ENCODE results near the gene ALKBH5.

The ALKBH5 gene

GRCh38 chr17:18217412-18218015 is 33.9 kb downstream of the ALKBH5 start:
- no peak overlapping the region for H3K4me3 ChIP-seq (ENCODE audit: low read depth, low read length)

GRCh38 chr17:18218756-18219415 is 35.3 kb downstream of the ALKBH5 start:
- H3K4me3 ChIP-seq (ENCODE audit: low read depth, low read length), result no peak overlapping the region

DNA sequence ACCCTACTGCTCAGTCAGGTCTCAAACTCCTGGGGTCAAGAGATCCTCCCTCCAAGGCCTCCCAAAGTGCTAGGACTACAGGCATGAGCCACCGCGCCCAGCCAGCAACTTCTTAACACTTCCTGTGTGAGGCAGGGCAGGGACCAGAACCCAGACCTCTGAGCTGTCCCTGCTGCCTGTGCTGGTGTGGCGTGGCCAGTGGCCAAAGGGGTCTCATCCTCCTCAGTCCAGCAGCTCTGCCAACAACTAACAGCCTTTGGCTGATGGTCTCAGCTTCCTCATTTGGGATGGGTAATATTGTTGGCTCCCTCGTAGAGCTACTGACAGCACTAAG is 40.4 kb downstream of the ALKBH5 start:
- no peak overlapping the region for H3K4me3 ChIP-seq (ENCODE audit: low read depth, low read length)

DNA sequence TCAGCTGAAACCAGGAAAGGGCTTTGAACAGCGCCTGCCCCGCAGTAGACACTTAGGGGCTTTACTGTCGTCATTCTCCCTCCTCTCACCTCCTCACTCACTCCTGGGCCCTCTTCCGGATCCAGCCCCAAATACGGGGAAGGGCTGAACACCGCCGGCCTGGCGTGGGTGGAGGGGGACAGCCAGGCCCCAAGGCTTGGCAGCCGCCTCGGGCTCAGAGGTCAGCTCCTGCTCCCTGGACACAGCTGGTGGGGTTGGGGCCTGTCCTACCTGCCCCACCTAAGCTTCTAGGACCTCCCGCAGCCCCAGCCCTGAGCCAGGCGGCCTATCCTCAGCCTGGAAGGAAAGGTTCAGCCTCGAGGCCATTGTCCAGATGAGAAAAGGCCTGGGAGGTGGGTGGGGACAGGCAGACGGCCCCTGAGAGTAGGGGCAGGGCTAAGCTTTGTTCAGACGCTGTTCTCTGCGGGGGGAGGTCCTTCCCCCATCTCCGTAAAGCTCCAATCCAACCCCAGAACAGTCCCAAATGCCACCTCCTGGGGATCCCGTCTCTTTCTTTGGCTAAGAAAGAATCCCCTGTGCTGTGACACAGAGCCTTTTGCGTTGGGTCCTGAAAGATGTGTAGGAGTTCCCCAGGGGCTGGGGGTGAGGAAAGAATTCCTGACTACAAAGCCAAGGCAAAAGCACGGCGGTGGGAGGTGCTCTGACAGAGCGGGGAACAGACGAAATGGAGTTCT is 40.9 kb downstream of the ALKBH5 start:
- peak overlapping the region; percentile 55 for H3K4me3 ChIP-seq (ENCODE audit: low read depth, low read length)

GRCh38 chr17:18225121-18225641 is 41.6 kb downstream of the ALKBH5 start, which contains the start of gene LLGL1:
LLGL1 (plus strand) TSS chr17:18225635; CDS start chr17:18225683, 48 bp downstream.
- peak within 1 kb of the TSS; percentile 84 for H3K4me3 ChIP-seq (ENCODE audit: low read depth, low read length)

GRCh38 chr17:18225642-18226283 is 42.1 kb downstream of the ALKBH5 start:
- H3K4me3 ChIP-seq (ENCODE audit: low read depth, low read length), result peak overlapping the region; percentile 84

GRCh38 chr17:18226284-18226945 is 42.8 kb downstream of the ALKBH5 start:
- H3K4me3 ChIP-seq (ENCODE audit: low read depth, low read length), result peak overlapping the region; percentile 84

DNA sequence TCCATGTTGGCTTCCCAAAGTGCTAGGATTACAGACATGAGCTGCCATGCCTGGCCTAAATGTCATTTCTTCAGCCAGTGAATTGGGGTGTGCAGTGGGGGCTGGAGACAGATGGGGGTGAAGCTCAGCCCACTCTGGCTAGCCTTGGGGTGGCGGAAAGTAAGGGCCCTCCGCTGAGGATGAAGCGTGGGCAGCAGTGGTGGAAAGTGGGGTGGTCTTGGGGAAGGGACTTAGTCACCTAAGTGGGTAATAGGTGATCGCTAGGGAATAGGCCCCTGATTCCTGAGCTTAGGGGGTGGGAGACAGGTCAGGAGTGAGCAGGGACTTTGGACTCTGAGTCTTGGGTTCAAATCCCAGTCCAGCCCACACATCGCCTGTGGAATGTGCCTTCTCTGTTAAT is 44.0 kb downstream of the ALKBH5 start:
- no peak overlapping the region for H3K4me3 ChIP-seq (ENCODE audit: low read depth, low read length)

- no peak overlapping the region for H3K4me3 ChIP-seq (ENCODE audit: low read depth, low read length)
Observed at GRCh38 chr17:18228176-18228682, 44.6 kb downstream of the ALKBH5 start.

- no peak overlapping the region for H3K4me3 ChIP-seq (ENCODE audit: low read depth, low read length)
Observed at GRCh38 chr17:18229254-18229653, 45.6 kb downstream of the ALKBH5 start.

DNA sequence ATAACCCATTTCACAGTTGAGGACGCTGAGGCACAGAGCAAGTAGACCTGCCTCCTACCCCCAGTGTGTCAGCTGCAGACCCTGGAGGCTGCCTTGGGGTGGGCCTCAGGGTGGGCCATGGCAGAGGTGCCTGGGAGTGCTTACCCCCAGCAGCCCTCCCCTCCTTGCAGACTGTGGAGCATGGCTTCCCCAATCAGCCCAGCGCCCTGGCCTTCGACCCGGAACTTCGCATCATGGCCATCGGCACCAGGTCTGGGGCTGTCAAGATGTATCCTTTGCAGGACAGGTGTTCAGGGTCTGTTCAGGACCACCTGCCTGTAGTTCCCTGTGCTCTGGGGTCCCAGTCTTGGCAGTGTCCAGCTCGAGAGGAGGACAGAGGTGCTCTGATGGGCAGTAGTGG is 46.1 kb downstream of the ALKBH5 start:
- H3K4me3 ChIP-seq (ENCODE audit: low read depth, low read length), result no peak overlapping the region

DNA sequence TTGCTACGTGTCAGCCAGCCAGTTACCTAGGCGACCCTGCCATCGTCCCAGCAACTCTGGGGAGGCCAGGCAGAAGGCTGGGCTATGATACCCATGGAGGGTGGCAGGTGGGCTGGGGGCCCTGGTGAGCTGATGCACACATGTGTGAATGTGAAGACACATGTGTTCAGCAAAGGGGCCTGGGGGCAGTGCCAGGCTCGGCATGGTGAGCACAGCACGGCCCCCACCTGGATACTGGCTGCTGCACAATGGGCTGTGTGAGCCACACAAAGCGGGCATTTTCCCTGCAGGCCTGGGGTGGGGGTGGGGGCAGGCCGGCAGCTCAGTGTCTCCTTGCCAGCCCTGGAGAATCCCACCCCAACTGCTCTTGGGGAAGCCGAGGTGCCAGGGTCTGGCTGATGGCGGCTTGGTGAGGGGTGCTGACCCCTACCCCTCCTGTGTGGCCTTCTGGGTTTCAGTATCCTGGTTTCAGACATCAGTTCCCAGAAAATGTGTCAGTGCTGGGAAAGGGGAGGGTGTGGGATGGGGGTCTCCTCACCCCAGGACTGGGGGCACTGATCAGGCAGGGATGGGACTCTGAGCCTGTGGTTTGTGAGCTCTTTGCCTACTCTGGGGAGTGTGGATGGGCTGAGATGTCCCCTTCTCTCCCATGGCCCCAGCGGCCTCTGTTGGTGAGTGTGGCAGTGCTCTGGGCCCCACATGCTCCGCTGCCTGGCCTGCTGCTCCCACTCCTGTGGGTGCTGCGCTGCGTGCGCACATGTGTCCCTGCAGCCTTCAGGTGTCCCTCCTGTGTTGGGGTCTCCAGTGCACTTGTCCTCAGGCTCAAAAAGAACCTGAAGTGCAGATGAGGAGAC is 46.9 kb downstream of the ALKBH5 start:
- no peak overlapping the region for H3K4me3 ChIP-seq (ENCODE audit: low read depth, low read length)

GRCh38 chr17:18231164-18231563 is 47.5 kb downstream of the ALKBH5 start:
- H3K4me3 ChIP-seq (ENCODE audit: low read depth, low read length), result no peak overlapping the region

DNA sequence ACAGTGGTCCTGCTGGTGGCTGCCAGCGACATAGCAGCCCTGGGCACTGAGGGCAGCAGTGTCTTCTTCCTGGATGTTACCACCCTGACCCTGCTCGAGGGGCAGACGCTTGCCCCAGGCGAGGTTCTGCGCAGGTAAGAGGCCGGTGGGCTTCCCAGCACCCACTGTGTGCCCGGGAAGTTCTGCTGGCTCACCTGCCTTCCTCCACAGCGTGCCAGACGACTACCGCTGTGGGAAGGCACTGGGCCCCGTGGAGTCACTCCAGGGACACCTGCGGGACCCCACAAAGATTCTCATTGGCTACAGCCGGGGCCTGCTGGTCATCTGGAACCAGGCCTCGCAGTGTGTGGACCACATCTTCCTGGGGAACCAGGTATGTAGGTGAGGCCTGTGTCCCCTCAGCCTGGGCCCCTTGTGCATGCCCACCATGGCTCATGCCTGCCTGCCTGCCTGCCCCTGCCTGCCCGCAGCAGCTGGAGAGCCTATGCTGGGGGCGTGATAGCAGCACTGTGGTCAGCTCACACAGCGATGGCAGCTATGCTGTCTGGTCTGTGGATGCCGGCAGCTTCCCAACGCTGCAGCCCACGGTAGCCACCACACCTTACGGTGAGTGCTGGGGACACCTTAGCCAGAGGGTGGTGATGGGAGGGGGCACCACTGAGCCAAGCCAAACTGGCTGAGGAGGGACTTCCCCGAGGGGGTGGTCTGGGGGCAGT is 50.3 kb downstream of the ALKBH5 start:
- H3K4me3 ChIP-seq (ENCODE audit: low read depth, low read length), result no peak overlapping the region

DNA sequence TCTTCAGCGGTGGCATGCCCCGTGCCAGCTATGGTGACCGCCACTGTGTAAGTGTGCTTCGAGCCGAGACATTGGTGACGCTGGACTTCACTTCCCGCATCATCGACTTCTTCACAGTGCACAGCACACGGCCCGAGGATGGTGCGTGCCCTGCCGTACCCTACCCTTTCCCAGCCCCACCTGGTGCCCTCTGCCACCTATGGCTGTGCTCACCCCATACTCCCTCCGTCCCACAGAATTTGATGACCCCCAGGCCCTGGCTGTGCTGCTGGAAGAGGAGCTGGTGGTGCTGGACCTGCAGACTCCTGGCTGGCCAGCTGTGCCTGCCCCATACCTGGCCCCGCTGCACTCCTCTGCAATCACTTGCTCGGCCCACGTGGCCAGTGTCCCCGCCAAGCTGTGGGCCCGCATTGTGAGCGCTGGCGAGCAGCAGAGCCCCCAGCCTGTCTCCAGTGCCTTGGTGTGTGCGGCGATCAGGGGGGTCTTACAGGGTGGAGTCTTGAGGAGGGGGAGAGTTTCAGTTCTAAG is 51.3 kb downstream of the ALKBH5 start:
- no peak overlapping the region for H3K4me3 ChIP-seq (ENCODE audit: low read depth, low read length)

DNA sequence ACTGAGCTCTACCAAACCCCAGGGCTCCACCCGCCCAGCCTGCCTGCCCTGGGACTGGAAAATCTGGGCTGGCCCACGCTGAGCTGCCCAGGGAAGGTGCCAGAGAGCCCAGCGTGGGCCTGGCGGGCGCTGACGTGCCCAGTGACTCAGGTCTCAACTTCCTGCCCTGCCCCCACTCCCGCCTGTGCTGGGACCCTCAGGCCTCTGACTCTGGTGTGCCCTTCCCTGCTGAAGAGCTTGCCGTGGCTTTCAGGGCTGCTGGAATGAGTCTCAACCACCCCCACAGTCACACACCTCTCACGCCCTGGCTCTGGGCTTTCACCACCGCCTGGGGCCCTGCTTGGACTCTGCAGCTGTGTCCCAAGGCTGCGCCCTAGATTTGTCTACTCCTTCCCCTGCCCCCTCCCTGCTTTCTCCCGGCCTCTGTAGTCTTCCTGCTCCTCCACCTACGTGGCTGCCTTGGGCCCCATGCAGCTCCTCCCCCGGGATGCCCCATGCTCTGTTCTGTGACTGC is 52.2 kb downstream of the ALKBH5 start:
- H3K4me3 ChIP-seq (ENCODE audit: low read depth, low read length), result no peak overlapping the region

DNA sequence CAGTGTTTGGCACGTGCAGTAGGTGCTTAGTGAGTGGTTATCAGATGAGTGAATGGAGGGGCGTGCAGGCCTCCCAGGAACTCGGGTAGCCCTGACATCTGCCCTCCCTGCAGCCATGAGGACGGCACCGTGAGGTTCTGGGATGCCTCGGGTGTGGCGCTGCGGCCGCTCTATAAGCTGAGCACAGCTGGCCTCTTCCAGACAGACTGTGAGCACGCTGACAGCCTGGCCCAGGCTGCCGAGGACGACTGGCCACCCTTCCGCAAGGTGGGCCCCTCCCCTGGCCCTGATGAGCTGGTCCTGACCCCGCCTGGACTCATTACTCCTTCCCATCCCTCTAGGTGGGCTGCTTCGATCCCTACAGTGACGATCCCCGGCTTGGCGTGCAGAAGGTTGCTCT is 52.9 kb downstream of the ALKBH5 start:
- H3K4me3 ChIP-seq (ENCODE audit: low read depth, low read length), result no peak overlapping the region

DNA sequence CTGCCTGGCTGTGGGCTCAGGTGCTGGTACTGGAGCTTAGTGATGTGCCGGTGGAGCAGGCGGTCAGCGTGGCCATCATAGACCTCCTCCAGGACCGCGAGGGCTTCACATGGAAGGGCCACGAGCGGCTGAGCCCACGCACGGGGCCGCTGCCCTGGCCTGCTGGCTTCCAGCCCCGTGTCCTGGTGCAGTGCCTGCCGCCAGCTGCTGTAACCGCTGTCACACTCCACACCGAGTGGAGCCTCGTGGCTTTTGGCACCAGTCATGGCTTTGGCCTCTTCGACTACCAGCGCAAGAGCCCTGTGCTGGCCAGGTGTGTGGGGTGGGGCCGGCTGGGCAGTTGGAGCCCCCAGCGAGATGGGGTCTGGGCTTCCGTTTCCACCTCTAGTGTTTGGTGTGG is 53.8 kb downstream of the ALKBH5 start:
- H3K4me3 ChIP-seq (ENCODE audit: low read depth, low read length), result no peak overlapping the region

- no peak overlapping the region for H3K4me3 ChIP-seq (ENCODE audit: low read depth, low read length)
Observed at GRCh38 chr17:18238299-18238698, 54.7 kb downstream of the ALKBH5 start.

All from iPS-11a (cell line).